NCI-H2081 (cell line): ENCODE results near the gene PIK3R5.

Experiments
- DNase-seq, 2 experiments: peaks; one replicate each; lab custom pipeline; 2025; lab: John Stamatoyannopoulos, UW

PIK3R5 gene

GRCh38 chr17:8879410-8879809, 86.1 kb downstream of the PIK3R5 start:
- DNase-seq, result no peak

GRCh38 chr17:8877984-8878383, 87.5 kb downstream of the PIK3R5 start:
- no peak for DNase-seq

- no peak for DNase-seq
Observed at GRCh38 chr17:8875957-8876356, 89.5 kb downstream of the PIK3R5 start.

GRCh38 chr17:8875436-8875835, 90.1 kb downstream of the PIK3R5 start:
- DNase-seq, result no peak

GRCh38 chr17:8873801-8874715, 91.4 kb downstream of the PIK3R5 start:
- DNase-seq, result no peak

- DNase-seq, result no peak
Observed at GRCh38 chr17:8872705-8873435, 92.6 kb downstream of the PIK3R5 start.

GRCh38 chr17:8872036-8872704, 93.3 kb downstream of the PIK3R5 start:
- DNase-seq, result no peak

GRCh38 chr17:8871081-8871581, 94.4 kb downstream of the PIK3R5 start:
- no peak for DNase-seq

GRCh38 chr17:8870406-8871040, 95.0 kb downstream of the PIK3R5 start:
- no peak for DNase-seq

GRCh38 chr17:8869114-8869815, 96.2 kb downstream of the PIK3R5 start:
- no peak for DNase-seq

GRCh38 chr17:8868529-8868951, 97.0 kb downstream of the PIK3R5 start:
- DNase-seq, result no peak

- no peak for DNase-seq
Observed at GRCh38 chr17:8868092-8868491, 97.4 kb downstream of the PIK3R5 start.

- DNase-seq, result no peak
Observed at GRCh38 chr17:8867361-8867981, 98.0 kb downstream of the PIK3R5 start, which contains the start of gene PIK3R6. PIK3R6 (minus strand) TSS chr17:8867674; CDS start chr17:8849794, 17,880 bp downstream.

GRCh38 chr17:8865811-8866210, 99.7 kb downstream of the PIK3R5 start:
- DNase-seq, result no peak

GRCh38 chr17:8865385-8865784, 100.1 kb downstream of the PIK3R5 start:
- no peak for DNase-seq

GRCh38 chr17:8862213-8863056, 103.1 kb downstream of the PIK3R5 start:
- no peak for DNase-seq

- DNase-seq, result no peak
Observed at GRCh38 chr17:8861495-8862181, 103.9 kb downstream of the PIK3R5 start.

- DNase-seq, result no peak
Observed at GRCh38 chr17:8859804-8860430, 105.6 kb downstream of the PIK3R5 start.
